Measurements from ENCODE around the gene TM4SF18.

GRCh38 chr3:149371723-149372114, 38.3 kb upstream of the TM4SF18 start:
- TF ChIP-seq CTCF (IDR thresholded peaks at IDR 0.05) = no peak
- no peak for TF ChIP-seq EZH2 (IDR thresholded peaks at IDR 0.05; ENCODE audit: borderline replicate concordance, insufficient read depth, low read depth, low read length, poor library complexity, severe bottlenecking)
